Neutrophil (primary cell): ENCODE data around the gene PTPN4.

Experiments
- H3K27ac ChIP-seq: fragments of 200-600 bp; sonication (generic); 2 replicates; pipeline ENCODE4 v1.5.1; 2016; ENCODE audit warnings: mild to moderate bottlenecking, moderate library complexity
- H3K27me3 ChIP-seq: fragments of 200-600 bp; sonication (generic); 2 replicates; pipeline ENCODE4 v1.6.0; 2016; ENCODE audit warnings: mild to moderate bottlenecking
- H3K36me3 ChIP-seq: fragments of 200-600 bp; sonication (generic); 2 replicates; pipeline ENCODE4 v1.5.1; 2017
- H3K4me1 ChIP-seq, 2 experiments: fragments of 200-600 bp in 1 of 2; sonication (generic) in 1 of 2; 1 replicate in 1 of 2; 2 replicates in 1 of 2; pipeline versions ENCODE4 v1.5.1 to v1.6.1; 2013 to 2016; ENCODE audit warnings: low read depth in 1 of 2, low read length in 1 of 2, mild to moderate bottlenecking in 1 of 2, moderate library complexity in 1 of 2; ENCODE audit not compliant: control insufficient read depth in 1 of 2, insufficient read depth in 1 of 2
- H3K4me3 ChIP-seq, 2 experiments: fragments of 200-600 bp in 1 of 2; sonication (generic) in 1 of 2; 1 replicate in 1 of 2; 2 replicates in 1 of 2; pipeline ENCODE4 v1.5.1; 2013 to 2016; ENCODE audit warnings: low read depth in 1 of 2, low read length in 1 of 2, mild to moderate bottlenecking in 1 of 2, moderate library complexity in 1 of 2
- H3K9me3 ChIP-seq: fragments of 200-600 bp; sonication (generic); 2 replicates; pipeline ENCODE4 v1.5.1; 2016
- TF ChIP-seq, protein P1 (sequence below): fragments of 200-600 bp; sonication (generic); IDR thresholded peaks from 2 replicates; pipeline ENCODE4 v1.5.1; 2016; ENCODE audit warnings: antibody characterized with exemption

Gene PTPN4

DNA sequence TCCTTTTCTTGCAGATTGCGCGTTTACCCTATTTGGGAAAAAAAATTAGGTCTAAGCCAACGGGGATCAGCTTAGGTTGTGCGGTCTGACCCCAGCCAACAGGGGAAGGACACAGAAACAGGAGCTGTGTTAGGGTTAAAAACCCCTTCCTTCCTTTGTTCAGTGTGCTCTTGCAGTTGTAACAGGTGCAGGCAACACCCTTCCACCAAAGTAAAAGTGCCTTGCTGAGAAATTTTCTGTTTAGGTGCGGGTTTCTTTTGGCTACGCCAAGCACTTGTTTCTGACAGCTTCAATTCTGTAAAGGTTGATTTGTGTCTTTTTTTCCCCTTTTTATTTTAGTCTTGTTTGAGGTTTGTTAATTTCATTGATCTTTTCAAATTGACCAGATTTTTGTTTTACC is 92.5 kb downstream of the PTPN4 start:
- no peaks in the 10 kb centered on the region for H3K36me3 ChIP-seq
- H3K9me3 ChIP-seq: peaks cover 3% of the 10 kb centered on the region
- no peaks in the 10 kb centered on the region for H3K4me1 ChIP-seq
- H3K27me3 ChIP-seq: no peaks in the 10 kb centered on the region
- H3K4me3 ChIP-seq: no peak overlapping the region
- no peak overlapping the region for H3K27ac ChIP-seq
- TF ChIP-seq, protein P1, sequence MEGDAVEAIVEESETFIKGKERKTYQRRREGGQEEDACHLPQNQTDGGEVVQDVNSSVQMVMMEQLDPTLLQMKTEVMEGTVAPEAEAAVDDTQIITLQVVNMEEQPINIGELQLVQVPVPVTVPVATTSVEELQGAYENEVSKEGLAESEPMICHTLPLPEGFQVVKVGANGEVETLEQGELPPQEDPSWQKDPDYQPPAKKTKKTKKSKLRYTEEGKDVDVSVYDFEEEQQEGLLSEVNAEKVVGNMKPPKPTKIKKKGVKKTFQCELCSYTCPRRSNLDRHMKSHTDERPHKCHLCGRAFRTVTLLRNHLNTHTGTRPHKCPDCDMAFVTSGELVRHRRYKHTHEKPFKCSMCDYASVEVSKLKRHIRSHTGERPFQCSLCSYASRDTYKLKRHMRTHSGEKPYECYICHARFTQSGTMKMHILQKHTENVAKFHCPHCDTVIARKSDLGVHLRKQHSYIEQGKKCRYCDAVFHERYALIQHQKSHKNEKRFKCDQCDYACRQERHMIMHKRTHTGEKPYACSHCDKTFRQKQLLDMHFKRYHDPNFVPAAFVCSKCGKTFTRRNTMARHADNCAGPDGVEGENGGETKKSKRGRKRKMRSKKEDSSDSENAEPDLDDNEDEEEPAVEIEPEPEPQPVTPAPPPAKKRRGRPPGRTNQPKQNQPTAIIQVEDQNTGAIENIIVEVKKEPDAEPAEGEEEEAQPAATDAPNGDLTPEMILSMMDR: no peak

DNA sequence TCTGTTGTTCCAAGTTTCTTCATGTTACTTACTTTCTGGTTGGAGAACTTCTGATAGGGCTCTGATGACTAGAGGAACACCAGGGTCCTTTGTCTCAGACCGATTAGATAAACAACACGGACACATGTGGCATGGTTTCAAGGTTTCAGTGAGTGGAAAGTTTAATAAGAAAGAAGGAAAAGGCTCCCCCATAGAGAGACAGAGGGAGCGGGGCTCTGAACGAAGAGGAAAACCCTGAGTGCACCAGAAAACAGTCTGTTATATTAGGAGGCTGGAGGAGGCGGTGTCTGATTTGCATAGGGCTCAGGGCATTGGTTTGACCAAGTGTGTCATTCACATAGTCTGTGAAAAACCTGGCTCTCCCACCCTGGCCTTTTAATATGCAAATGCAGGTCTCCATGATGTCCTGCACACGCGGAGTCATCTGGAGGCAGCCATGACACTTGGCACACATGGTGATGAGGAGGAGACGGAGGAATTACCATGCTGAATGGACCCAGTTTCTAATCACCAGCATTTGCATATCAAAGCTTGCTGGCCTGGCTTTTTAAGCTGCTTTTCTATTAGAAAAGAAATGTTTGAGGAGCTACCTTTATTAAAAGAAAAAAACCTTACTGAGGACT is 94.2 kb downstream of the PTPN4 start:
- Histone ChIP-seq H3K36me3 (no peaks in the 10 kb centered on the region), H3K9me3 (peaks cover 3% of the 10 kb centered on the region), H3K4me3 (no peak overlapping the region), H3K27me3 (no peaks in the 10 kb centered on the region), H3K4me1 (no peaks in the 10 kb centered on the region), H3K27ac (no peak overlapping the region)
- TF ChIP-seq, protein P1: no peak

DNA sequence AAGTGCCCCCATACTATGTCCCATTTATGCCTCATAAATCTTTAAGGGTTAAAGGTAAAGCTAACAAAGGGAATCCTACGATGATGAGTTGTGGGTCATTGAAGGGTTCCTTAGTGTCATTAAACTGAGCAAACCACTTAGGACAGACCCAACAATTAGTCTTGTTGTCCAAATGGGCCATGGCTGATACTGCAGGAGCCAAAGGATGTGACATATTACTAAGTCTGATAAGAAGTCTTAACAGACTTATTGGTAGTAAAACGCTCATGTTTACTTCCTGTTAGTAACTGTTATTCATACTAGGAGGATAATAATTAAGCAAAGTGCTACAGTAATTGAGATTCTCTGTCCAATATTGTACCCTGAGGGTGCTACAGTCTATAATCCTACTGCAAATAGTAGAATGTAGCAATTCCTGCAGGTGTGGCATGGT is 96.8 kb downstream of the PTPN4 start:
- TF ChIP-seq, protein P1: no peak
- peaks cover 3% of the 10 kb centered on the region for H3K9me3 ChIP-seq
- H3K27ac ChIP-seq: no peak overlapping the region
- no peaks in the 10 kb centered on the region for H3K27me3 ChIP-seq
- no peak overlapping the region for H3K4me3 ChIP-seq
- H3K36me3 ChIP-seq: no peaks in the 10 kb centered on the region
- no peaks in the 10 kb centered on the region for H3K4me1 ChIP-seq

DNA sequence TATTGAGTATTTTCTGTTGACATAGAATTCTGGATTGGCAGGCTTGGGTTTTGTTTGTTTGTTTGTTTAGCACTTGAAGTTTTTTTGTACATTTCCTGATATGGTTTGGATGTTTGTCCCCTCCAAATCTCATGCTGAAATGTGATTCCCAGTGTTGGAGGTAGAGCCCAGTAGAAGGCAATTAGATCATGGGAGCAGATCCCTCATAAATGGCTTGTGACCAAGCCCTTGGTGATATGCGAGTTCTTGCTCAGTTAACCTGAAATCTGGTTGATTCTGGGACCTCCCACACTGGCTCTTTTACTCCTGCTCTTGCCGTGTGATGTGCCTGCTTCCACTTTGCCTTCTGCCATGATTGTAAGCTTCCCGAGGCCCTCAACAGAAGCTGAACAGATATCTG is 98.0 kb downstream of the PTPN4 start:
- H3K27me3 ChIP-seq: no peaks in the 10 kb centered on the region
- no peak overlapping the region for H3K27ac ChIP-seq
- no peaks in the 10 kb centered on the region for H3K36me3 ChIP-seq
- TF ChIP-seq, protein P1: no peak
- no peaks in the 10 kb centered on the region for H3K9me3 ChIP-seq
- H3K4me1 ChIP-seq: no peaks in the 10 kb centered on the region
- H3K4me3 ChIP-seq: no peak overlapping the region

DNA sequence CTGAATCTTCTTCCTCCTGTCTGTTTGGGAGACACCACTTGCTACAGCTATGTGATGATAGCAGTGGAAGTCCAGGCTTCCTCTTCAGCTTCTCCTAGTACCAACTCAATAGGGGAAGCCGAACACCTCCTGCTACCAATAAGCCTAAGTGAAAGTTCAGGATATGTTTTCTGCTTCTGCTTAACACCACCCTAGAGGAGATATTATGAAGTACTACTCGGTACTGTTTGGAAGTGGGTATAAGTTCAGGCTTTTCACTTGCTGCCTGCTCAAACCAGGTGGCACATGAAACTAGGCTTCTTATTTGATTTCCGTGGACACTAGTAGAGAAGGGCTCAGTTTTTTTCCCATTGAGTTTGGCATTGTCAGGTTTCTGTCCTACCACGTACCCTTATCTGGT is 99.8 kb downstream of the PTPN4 start:
- H3K27me3 ChIP-seq: no peaks in the 10 kb centered on the region
- H3K27ac ChIP-seq: no peak overlapping the region
- H3K36me3 ChIP-seq: no peaks in the 10 kb centered on the region
- no peaks in the 10 kb centered on the region for H3K9me3 ChIP-seq
- no peaks in the 10 kb centered on the region for H3K4me1 ChIP-seq
- TF ChIP-seq, protein P1: no peak
- H3K4me3 ChIP-seq: no peak overlapping the region
